ENCODE data around the gene B9D2.

Gene B9D2

DNA sequence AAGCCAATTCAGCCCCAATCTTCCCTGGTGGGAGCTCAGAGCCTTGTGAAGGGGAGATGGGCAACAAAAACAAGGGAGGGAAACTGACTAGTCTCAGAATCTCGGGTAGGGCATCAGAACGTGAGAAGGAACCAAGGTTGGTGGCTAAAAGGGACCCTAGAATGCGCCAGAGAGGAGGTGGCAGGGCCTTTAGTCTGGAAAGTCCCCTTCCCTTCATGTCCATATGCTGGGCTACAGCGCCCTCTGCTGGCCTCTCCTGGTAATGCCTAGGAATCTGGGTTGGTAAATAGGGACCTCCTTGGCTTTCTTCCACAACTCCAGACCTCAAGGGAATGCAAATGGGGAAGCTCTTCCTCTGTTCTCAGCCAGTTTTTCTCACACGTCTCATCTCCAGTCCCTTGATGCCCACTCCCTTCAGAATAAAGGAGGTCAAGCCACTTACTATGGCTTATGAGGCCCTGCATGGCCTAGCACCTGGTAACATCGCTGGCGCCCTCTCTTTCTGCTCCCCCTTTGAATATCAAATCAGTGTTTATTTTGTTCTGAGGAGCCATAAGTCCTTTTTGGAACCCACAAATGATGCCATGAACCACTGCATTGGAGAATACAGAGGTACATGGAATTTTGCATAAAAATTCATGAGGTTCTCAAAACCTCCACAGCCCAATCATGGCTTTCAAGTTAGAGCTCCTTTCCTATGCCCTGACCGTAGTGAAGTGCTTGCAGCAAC lies 55.3 kb downstream of the B9D2 start:
- ATAC-seq: peak; percentile 56 to 58

DNA sequence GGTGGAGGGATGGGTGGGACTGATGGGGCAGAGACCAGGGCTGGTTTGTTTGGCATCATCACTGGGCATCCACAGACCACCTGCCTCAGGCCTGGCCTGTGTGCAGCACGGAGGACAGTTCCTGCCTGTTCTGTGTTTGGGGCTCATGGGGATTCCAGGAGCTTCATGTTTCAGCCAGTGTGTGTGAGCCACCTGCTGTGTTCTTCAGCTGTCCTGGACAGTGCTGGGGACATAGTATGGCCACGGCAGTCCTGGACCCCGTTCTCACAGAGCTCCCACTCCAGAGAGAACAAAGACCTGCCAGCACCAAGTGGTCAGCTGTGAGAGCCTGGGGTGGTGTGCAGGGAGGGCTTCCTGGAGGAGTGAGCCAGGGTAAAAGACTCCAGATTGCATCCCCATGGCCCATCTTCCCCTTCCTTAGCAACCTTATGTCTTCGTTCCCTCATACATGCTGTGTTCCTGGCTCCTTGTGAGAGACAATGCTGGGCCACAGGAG lies 55.9 kb downstream of the B9D2 start:
- peak; percentile 1 to 11 for ATAC-seq

DNA sequence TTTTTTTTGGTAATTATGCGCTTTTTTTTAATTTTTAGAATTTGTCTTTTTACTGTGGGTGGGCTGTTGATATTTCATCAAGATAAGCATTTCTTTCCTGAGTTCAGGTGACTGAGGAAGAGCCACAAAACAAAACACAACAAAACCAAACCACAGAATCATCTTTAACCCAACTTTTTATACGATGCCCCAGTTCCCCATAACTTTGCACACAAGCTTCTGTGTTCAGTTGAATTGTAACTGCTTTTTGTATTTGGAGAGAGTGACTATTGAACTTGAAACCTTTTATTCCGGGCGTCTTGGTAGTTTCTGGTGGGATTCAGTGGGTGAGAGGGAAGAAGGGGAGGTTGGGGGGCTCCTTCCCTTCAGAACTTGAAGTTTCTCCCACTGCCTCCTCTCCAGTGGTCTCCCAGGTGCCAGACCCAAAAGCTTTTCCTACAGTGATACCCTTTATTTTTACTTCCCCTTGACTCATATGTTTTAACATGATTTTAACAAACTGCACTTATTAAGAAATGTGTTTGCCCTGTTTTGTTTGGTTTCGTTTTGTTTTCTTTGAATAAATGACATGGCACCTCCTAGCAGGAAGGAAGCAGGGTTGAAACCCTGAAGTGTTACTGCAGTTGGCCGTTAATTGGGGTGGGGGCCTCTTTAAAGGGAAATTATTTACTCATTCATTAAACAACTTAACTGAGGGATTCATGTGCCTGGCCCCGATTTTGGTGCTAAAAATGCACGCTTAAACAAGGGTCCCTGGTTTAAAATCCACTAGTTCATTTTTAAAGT lies 56.7 kb downstream of the B9D2 start:
- ATAC-seq: no peak

DNA sequence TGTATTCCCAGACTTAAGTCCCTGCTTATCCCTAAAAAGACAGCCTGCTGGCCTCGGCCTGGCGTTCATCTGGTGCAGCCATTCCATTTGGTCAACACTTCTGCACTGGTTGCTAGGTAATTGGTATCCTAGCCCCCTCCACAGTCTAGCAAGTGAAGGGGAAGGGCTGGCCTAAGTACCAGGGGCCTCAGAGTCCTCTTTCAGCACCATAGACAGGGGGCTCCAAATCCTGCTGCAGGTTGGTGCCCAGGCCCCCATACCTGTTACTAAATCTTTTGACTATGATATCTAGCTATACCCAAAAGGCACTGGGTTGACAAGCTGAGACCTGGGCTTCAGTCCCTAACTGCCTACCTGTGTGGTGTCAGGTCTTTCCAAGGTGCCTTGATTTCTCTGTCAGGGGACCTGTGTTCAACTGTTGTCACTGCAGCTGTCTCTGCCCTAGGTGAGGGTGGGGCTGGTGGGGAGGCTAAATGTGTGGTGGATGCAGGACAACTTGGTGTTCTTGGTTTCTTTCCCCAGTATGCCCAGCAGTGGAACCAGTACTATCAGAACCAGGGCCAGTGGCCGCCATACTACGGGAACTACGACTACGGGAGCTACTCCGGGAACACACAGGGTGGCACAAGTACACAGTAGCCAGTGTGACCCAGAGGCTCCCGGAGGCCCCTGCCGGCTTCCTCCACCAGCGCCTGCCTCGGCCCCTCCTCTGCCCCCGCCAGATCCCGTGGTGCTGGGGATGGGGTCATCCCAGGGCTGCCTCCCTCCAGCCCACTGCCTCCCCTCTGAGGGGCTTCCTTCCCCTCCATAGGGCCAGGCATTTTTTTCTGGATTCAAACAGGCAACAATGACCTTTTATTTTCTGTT lies 57.8 kb downstream of the B9D2 start:
- ATAC-seq: no peak

DNA sequence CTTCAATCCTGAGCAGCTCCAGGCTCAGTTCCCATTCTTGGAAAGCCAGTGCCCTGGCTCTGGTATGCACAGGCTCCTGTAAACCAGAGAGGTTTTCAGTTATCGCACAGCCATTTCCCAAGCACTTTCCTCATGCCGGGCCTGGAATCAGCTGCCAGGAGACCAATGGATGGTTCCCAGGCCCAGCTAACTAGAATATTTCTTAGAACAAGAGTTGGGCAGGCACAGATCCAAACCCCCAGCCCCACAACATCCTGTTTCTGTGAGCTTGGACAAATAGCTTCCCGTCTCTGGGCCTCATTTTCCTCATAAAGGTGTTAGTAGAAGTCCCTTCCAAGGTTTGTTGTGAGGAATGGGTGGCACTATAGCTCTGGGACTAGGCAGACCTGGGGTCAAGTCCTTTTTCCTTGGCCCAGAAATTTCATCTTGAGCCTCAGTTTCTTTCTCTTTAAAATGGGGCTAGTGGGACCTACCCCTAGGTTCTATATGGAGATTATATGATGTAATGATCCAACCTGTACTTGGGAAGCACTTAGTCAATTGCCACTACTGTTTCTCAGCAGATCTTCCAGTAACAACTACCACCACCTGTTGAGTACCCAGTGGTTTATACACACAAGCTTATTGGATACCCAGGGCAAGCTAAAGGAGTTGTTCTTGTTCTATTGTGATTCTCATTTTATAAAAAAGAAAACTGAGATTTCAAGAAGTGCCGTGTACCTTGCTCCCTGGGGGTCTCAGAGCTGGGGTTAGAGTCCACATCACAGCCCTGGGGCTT lies 59.1 kb downstream of the B9D2 start:
- ATAC-seq: no peak

Measured in activated CD4-positive, CD25-positive, alpha-beta regulatory T cell treated with anti-CD3 and anti-CD28 coated beads, Interleukin-2, amount 50 U/mL, for 24 hours (primary cell).